Inflammatory macrophage treated with lipopolysaccharide for 4 hours (primary cell): ENCODE data around the gene SLC22A5.

Source experiments
- DNase-seq: peaks from one replicate; pipeline ENCODE4 v3.0.0-alpha.2; 2020

SLC22A5 gene

DNA sequence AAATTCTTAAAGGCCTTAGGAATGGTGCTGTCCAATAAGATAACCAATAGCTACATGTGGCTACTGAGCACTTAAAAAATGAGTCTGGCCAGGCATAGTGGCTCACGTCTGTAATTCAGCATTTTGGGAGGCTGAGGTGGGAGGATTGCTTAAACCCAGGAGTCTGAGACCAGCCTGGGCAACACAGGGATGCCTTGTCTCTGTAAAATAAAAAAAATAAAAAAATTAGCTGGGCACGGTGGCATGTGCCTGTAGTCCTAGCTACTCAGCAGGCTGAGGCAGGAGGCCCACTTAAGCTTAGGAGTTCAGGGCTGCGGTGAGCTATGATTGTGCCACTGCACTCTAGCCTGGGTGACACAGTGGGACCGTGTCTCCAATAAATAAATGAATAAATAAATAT, 1.3 kb upstream of the SLC22A5 start:
- DNase-seq = no peak

DNA sequence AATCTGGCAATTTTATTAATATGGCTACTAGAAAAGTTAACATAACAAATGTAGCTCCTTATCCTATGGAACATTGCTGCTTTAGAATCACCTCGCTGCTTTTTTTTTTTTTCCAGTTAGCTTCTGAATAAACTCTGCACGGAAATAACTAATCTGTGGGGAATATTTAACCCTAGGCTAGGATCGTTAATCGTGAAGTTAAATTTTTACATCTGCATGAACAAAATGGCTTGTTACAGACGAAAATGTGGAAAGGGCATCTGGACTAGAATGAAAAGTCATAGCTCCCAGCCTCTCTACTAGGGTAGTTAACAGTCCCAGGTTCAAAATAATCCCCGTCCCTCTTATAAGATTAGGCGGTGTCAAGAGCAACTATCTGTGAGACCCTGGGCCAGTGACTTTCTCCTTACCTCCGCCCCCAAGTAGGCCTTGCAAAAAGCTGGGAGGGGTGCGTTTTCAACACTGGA, 470 bp upstream of the SLC22A5 start:
- no peak for DNase-seq

DNA sequence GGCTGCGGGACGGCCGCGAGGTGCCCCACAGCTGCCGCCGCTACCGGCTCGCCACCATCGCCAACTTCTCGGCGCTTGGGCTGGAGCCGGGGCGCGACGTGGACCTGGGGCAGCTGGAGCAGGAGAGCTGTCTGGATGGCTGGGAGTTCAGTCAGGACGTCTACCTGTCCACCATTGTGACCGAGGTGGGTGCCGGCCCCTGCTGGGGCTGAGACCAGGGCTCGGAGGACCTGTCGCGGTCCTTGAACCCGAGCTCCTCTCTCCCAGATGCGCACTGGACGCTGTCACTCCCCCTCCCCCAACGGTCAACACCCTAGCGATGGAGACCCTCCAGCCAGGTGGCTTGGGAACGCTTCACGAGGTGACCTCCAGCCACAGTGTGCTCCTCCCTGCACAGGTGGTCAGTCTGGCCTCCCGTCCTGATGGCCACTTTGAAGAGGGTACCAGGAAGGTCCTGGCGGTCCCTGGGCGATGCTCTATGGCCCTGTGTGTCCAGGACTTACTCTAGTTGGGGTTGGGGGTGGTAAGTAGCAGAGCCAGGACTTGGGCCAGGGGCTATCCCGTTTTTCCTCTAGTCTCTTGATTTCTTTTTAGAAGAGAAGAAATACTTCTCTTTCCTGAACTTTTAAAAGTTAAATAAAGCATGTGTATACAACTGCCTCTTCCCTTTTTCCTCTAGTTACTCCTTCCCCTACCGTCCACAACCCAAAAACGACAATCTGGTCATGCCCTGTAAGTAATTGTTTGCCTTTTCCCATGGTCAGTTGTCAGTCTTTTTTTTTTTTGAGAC, 866 bp downstream of the SLC22A5 start:
- no peak for DNase-seq

DNA sequence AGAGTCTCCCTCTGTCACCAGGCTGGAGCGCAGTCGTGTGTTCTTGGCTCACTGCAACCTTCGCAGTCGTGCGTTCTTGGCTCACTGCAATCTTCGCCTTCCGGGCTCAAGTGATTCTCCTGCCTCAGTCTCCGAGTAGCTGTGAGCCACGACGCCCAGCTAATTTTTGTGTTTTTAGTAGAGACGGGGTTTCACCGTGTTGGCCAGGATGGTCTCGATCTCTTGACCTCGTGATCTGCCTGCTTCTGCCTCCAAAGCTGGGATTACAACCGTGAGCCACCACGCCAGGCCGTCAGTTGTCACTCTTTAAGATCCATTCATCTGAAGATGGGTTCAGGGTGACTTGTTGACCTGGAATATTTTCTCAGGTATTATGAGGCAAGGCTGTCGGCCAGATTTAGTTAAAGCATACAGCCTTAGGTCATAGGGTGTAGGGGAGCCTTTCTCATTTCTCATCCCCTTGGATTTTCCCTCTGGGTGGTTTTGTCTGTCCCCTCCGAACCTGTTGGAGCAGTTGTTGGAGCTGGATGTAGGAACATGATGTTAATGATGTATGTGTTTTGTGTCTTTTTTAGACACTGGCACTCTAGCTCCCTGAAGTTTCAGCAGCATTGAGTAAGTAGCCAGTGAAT, 1.6 kb downstream of the SLC22A5 start:
- DNase-seq = no peak

DNA sequence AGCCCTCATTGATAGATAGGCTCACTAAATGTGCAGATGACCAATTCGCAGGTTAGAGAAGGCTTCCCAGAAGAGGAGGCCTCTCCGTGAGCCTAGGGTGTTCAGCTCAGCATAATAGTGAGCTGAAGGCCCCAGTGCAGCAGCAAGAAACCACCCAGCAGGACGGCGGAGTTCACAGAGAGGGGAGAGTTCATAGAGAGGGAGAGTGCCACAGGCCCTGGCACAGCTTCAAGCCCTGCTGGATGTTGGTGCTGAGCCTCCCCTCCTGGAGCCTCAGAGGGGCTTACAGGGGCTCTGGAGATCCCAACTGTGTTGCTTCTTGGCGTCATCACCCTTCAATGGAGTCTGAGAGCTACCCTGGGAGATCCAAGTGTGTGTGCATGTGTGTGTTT, 2.1 kb downstream of the SLC22A5 start:
- no peak for DNase-seq

DNA sequence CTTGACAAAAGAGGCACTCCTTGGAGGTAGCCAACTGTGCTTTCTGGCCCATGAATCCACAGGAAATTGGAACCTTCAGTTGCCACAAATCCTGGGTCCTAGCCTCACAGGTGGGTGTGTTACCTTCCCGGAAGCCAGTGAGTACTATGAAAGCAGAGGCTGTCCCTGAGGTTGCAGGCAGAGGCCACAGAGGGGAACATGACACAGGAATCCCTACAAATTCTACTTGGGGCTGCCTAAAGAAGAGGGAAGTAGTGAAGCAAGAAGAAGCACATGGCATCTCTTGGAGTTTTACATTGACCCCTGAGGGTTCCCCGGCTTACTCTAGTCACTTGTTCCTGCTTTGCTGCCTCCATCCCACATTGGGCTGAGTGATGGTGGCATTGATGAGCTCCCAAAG, 2.6 kb downstream of the SLC22A5 start:
- peak; percentile 76 for DNase-seq

DNA sequence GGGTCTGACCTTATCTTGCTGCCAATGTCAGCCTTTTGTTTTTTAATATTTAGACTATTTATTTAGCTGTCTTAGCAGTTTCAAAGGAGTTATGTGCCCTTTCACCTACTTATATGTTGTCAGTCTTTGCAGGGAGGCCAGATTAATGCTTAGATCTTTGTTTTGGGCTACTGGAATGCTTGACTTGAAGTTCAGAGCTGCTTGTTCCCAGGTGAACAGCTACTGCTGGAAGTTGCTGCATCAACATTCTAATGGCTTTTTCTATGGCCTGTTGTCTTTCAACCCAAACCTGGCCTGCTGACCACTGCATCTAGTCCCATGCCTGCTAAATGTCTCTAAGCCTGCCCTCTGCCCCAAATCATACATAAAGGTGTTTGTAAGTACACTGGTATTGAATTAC, 3.0 kb downstream of the SLC22A5 start:
- DNase-seq = no peak

DNA sequence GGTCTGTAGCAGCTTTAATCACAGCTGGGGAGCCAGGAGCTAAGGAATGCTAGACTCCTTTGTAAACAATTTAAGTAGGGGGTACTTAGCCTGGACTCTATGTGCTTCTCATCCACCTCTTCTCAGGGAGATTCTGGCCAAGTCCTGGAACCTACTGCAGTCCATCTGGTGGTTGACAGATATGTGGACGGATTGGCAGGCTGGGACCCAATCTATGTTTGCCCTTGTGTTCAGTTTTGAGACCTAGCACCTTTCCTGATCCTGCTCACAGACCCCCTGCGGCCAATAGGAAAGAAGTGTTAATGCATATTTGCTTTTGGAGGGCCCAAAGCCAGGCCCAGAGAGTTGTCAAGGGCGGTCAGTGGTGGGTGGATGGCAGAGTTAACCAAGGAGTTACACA, 6.4 kb downstream of the SLC22A5 start:
- DNase-seq = no peak

DNA sequence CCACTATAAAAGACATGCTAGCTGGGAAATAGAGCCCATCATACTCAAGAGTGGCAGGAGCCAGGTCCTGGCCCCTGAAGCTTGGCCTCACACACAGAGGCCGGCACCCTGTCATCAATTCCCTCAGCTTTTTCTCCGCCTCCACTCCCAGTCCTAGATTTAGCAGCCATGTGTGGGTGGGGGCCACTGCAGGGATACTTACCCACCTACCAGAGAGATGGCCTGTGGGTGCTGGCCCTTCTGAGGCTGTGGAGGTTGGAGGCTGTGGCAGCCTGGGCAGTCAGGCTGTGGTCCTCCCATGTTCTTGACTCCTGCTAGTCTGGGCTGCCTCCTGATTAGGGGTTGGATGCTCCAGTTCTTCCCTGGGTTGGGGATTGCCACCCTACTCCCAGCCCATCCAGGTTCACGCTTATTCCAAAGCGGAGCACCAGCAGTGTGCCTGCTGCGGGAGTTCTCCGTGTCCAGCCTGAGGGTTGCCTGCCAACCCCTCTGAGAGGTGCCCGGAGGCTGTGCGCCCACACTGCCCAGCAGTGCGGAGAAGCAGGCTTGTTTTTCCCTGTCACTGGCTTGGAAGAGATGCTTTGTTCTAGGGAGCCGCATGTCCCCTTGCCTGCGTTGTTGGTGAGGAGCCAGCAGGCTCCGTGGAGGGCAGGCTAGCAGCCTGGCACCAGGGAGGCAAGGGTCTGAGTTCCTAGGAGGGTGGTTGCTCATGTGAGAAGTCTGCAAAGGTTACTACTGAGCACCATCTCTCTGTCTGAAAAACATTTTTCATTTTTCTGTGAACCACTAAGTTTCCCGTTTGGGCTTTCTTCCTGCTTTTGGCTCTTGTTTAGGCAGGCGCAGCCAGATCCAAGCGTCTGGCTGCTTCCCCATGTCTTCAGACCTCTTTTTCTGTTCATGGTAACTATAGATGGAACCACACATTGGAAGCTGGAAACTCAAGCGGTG, 7.5 kb downstream of the SLC22A5 start:
- DNase-seq = no peak

DNA sequence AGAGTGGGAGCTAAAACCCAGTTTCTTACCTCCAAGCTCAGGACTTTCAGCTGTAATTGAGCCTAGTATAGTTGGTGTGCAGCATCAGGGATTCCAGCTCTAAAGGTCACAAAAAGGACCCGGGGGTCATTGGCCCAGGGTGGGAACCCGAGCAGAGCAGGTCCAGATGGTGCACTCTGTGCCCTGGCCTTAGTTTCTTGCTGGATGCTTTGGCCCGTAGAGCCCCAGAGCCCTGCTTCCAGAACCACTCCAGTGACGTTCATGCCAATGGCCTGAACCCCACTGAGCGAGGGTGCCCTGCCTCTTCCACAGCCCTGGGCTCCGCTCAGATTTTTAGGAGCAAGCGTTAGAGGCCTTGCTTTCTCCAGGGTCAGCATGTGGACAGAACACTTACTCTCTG, 8.2 kb downstream of the SLC22A5 start:
- no peak for DNase-seq

DNA sequence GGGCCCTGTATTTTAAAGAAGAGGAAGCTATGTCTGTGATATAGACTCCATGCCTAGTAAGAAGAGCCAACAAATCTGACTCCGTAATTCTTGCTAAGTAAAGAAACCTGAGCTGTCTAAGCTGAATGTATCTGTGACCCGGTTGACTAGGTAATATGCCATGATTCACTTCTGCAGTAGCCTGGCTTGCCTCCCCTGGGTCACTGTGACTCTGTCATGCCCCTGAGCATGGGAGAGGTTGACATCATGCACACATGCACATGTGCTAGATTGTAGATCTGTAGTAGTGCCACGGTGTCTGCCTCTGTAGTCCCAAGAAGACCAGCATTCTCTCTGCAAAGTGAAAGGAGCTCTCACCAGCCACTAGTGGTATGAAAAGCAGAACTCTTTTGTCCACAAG, 9.1 kb downstream of the SLC22A5 start:
- DNase-seq = no peak

DNA sequence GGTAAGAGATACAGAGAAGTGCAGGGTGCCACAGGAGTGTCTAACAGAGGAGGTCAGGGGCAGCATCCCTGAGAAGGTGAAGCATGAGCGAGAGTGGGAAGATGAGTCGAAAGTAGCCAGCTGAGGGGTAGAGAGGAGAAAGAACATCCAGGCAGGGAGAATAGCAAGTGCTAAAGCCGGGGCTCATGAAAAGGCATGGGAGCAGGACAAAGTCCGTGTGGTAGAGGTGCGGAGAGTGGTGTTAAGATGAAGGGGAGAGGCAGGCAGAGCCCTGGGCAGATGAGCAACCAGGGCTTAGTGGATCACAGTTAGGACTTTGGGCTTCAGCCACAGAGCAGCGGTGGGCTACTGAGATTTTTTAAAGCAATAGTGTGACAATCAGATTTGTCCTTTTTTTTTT, 10.5 kb downstream of the SLC22A5 start:
- no peak for DNase-seq

DNA sequence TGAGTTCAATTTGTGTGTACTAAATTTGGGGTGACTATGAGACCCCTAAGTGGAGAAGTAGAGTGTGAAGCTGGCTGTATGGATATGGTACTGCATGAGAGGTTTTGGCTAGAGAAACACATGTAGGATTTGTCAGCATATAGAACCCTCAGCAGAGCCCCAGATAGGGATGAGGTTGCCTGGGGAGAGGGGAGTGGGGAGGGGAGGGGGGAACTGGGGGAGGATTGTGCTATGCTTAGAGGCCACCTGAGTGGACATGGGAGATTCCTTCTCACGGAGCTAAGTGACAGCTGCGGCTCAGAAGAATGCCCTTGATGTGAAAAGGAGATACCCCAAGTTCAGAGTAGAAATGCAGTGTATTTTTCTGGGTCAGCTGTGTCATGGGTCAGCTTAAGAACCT, 11.2 kb downstream of the SLC22A5 start:
- no peak for DNase-seq

DNA sequence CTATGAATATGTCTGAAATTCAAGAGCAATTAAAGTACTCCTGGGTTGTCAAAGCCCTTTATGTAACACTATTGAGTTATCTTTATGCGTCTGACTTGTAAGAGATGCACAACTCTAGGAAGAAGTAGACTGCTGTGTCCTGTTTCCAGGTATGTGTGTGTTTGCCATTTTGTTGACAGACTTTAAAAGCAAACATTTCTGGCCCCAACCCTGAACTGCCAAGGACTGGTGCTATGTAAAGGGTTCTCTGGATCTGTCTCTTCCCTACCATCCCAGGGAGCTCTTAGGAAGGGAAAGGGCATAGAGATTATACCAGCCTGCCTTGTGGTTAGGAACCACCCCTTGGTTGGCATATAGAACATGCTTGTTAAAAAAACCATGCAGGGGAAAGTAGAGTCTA, 12.1 kb downstream of the SLC22A5 start:
- no peak for DNase-seq

DNA sequence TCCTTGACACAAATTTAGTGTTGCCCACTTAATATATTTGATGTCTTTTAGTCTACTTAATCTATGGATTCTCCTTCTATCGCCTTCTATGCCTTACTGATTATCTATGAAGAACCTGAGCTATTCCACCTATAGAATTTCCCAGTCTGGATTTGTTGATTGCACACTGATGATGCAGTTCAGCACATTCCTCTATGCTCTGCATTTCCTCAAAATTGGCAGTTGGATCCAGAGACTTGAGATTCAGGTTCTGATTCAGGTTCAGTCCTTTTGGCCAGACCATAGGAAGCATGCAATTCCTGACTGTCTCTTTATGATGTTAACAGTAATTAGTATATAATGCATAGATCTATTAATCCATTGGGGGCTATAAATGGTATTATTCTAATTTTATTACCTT, 13.8 kb downstream of the SLC22A5 start:
- no peak for DNase-seq

DNA sequence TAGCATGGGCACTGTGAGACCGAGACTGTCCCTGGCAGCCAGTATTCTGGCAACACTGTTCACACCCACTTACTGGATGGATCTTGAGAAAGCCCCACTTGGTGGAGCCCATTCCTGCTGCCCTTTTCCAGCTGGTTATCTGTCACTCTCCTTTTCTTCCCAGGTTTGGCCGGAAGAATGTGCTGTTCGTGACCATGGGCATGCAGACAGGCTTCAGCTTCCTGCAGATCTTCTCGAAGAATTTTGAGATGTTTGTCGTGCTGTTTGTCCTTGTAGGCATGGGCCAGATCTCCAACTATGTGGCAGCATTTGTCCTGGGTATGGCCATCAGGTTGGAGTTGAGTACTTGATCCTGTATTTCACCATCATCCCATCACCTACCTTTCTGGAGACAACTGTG, 14.5 kb downstream of the SLC22A5 start:
- no peak for DNase-seq

DNA sequence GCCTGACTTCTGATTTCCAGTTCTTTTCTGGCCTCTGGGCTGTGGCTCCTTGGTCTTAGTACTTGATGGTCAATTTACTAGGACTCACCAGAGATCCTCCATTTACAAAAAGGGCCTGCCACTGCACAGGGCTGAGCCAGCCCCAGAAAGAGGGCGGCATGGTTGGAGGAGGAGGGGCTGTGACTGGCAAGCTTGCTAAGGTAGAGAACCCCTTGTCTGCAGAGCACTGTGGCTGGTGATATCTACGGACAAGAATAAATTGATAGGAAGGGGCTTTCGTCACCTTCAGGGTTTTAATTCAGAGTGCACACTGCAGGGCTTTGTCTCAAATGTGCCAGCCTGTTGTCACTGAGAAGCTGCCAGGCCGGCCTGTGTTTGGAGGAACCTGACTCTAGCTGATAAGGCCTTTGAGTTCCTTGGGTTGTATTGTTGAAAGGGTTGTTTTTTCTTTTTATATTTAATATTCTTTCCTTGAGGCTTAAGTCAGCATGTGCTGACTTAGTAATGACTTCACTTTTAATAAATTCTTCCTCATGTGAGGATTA, 15.1 kb downstream of the SLC22A5 start:
- no peak for DNase-seq

DNA sequence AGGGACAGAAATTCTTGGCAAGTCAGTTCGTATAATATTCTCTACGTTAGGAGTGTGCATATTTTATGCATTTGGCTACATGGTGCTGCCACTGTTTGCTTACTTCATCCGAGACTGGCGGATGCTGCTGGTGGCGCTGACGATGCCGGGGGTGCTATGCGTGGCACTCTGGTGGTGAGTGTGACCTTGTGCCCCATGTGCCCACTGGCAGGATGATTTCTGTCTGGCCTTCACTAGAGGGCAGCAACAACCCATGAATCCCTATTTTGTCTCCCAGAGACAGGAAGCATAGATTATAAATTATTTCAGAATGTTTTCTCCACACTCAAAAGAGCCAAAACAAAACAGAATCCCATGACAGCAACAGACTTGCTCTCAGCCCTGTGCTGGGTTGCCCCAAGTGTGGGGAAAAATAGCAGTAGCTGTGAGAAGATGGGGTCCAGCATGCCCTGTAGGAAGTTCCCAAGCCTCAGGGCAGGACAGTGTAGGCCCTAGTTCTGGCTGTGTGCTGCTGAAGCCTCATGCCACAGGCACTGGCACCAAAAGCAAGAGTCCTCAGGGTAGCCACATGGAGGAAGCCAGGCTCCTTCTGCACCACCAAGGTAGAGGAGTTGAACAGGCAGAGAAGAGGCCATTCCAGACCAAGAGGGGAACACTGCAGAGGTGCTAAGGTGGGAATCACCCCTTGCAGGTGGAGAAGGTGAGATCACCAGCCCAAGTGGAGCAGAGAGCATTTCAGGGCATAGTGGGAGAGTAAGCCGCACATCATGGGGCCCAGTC, 16.0 kb downstream of the SLC22A5 start:
- peak; percentile 74 for DNase-seq

DNA sequence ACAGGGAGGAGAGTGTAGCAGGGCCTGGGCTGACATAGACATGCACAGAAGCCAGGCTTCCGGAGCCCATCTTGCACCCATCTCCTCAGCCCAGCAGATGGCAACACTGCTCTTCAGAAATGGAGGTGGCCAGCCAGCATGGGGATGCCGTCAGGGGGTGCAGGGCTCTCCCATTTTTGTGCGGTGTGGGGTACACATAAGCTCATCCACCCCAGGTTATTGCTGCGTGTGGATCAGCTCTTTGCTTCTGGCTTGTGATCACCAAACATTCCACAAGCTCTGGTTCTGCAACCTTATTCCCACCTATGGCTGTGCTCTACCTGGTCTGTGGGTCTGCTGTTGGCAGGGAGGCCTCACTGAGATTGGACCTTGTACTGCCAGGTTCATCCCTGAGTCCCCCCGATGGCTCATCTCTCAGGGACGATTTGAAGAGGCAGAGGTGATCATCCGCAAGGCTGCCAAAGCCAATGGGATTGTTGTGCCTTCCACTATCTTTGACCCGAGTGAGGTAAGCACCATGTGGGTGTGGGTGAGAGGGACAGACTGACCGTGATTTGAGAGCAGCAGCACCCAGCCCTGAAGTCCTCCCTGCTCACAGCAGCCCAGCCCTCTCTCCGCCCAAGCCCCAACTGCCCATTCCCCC, 17.3 kb downstream of the SLC22A5 start:
- DNase-seq = peak; percentile 73

DNA sequence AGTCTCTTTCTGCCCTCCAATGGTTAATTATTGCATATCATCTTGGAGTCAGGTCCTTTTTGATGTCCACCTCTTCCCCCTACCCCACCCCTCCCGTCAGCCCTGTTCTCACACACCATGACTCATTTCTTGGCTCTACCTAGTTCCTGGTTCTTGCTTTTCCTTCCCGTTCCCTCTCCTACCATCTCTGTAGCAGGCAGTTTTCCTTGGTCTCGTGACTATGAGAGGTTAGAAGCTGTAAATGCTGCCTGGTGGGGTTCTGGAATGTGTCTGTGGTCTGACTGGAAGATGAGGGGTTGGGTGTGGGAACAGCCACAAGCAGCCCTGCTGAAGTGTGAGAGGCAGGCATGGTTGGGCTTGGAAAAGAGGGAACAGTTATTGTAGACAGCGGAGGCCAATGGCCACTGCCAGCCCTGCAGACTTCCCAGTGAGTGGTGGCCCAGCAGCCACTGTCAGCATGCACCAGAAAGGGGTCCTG, 18.2 kb downstream of the SLC22A5 start:
- DNase-seq = peak; percentile 87

DNA sequence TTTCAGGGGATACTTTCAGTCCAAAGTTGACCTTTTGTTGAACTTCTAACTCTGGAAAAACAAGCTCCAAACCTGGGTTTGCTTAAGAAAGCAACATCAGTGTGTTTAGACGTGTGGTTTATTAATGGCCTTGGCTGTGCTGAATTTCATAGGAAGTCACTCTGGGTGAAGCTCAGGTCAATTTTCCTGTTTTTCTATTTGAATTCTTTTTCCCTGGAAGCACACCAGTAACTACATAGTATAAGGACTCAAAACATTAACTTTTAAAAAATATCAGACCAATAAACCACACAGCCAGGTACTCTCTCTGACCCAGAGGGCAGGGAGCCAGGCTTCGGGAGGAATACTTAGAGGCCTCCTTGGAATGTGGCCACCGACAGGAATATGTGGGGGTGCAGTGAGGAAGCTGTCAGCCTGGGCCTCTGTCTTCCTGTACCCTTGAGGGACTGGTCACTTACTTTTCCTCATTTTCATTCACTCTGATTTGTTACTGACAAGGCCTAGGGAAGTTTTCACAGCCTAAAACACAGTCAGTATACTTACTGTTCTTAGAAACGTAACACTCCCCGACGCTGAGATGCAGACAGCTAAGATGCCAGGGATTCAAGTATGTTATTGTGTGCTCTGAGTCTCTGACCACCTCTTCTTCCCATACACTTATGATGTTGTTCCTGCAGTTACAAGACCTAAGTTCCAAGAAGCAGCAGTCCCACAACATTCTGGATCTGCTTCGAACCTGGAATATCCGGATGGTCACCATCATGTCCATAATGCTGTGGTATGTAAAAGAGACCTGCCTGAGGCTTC, 18.9 kb downstream of the SLC22A5 start:
- DNase-seq = peak; percentile 18
